ENCODE results near the gene NFATC2. TPM values are rescaled to one million over a fixed set of nuclear protein-coding genes. Genes with fewer than 3 reads are reported as not detected.

The NFATC2 gene
- total and polyA plus RNA-seq, 2 of the 4 experiments (the other 2 are of a cell fraction), result 0.18 to 0.38 TPM

- TF ChIP-seq CTCF (conservative IDR thresholded peaks at IDR 0.05; ENCODE audit: low read depth, low read length) (no peak), MAFK (IDR thresholded peaks at IDR 0.05; ENCODE audit: low read depth, low read length) (no peak), RFX5 (IDR thresholded peaks at IDR 0.05; ENCODE audit: low read depth, low read length) (no peak), BHLHE40 (IDR thresholded peaks at IDR 0.05; ENCODE audit: low read depth, low read length) (no peak), CHD1 (IDR thresholded peaks at IDR 0.05; ENCODE audit: low read depth, low read length) (no peak)
These were observed 55.4 kb downstream of the NFATC2 start (continued) for GRCh38 chr20:51487076-51487475.

All from IMR-90 (cell line).